Measurements from ENCODE around the gene DOCK2.

DNA sequence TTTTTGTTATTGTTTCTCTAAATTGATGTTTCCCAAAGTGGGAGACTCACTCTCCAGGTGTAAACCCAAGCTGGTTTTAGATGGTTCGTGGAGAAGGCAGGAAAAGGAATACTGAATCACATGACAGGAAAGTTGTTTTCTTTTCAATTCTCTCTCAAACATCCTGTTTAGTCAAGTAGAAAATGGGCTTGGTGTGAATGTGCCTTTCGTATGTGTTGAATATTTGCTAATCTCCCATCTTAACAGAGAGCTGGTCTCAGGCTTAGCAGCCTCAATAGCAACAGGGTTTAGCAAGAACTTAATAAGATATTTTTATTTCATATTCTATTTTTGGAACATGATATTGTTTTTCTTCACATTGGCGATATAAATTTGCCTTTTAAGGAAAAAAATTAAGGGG lies 223.5 kb downstream of the DOCK2 start:
- TF ChIP-seq, protein P1, sequence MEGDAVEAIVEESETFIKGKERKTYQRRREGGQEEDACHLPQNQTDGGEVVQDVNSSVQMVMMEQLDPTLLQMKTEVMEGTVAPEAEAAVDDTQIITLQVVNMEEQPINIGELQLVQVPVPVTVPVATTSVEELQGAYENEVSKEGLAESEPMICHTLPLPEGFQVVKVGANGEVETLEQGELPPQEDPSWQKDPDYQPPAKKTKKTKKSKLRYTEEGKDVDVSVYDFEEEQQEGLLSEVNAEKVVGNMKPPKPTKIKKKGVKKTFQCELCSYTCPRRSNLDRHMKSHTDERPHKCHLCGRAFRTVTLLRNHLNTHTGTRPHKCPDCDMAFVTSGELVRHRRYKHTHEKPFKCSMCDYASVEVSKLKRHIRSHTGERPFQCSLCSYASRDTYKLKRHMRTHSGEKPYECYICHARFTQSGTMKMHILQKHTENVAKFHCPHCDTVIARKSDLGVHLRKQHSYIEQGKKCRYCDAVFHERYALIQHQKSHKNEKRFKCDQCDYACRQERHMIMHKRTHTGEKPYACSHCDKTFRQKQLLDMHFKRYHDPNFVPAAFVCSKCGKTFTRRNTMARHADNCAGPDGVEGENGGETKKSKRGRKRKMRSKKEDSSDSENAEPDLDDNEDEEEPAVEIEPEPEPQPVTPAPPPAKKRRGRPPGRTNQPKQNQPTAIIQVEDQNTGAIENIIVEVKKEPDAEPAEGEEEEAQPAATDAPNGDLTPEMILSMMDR (IDR thresholded peaks at IDR 0.05): no peak
- TF ChIP-seq POLR2A (IDR thresholded peaks at IDR 0.05): no peak
- no peak for TF ChIP-seq POLR2AphosphoS5 (IDR thresholded peaks at IDR 0.05)
